ENCODE data around the gene NEU1.
A peak's percentile ranks its signal among the peaks of the same experiment; 100 is the strongest.
"Not testable (repeated sequence)": the region's sequence is repeated elsewhere in the genome, so short reads cannot be mapped to it uniquely, and the experiment has no call there.

Gene NEU1

DNA sequence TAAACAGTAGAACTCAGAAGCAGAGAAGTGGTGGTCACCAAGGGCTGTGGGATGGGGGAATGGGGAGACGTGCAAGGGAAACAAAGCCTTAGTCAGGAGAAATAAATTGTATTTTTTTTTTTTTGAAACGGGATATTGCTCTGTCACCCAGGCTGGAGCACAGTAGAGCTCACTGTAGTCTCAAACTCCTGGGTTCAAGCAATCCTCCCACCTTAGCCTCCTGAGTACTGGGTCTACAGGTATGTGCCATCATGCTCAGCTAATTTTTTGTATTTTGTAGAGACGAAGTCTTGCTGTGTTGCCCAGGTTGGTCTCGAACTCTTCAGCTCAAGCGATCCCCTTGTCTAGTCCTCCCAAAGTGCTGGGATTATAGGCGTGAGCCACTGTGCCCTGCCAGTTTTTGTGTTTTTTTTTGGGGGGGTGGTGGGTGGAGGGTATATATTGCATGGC lies 31.7 kb downstream of the NEU1 start:
- Histone ChIP-seq H3K9me3 (ENCODE audit: control extremely low read depth in 1 of 5, control insufficient read depth in 4 of 5, insufficient read depth in 2 of 5, low read depth in 1 of 5, low read length in 4 of 5) (no peaks in the 10 kb centered on the region), H3K4me1 (ENCODE audit: control extremely low read depth in 1 of 4, control insufficient read depth in 4 of 4, insufficient read depth in 4 of 4, low read length in 3 of 4) (peaks cover 28 to 50% (median 41%) of the 10 kb centered on the region in 4 experiments), H3K27ac (ENCODE audit: insufficient read depth in 1 of 2, low read depth in 1 of 2, low read length in 2 of 2, poor library complexity in 1 of 2, severe bottlenecking in 2 of 2) (peak overlapping the region; percentile 6 to 89), H3K4me3 (ENCODE audit: control insufficient read depth in 1 of 7, extremely low read depth in 1 of 7, insufficient read depth in 4 of 7, low read depth in 2 of 7, low read length in 6 of 7) (peak overlapping the region in 6 of 7 experiments; percentile 68 to 86 (median 80)), H3K27me3 (replicated peaks in 2 of 5; ENCODE audit: control insufficient read depth in 4 of 5, insufficient read depth in 5 of 5, low read length in 4 of 5) (no peaks in the 10 kb centered on the region), H3K36me3 (ENCODE audit: control insufficient read depth in 4 of 4, insufficient read depth in 4 of 4, low read length in 3 of 4) (peaks cover 0 to 1% (median 0%) of the 10 kb centered on the region in 4 experiments)
- ChIA-PET CTCF (interaction anchor here (0.6 to 2.9 kb wide), 27 partner anchors 12 to 282 kb away, joined by 3 to 13 read pairs (median 4); partner anchors contain the start of genes ABHD16A, CLIC1, DDAH2 and VARS1), POLR2A (interaction anchor here (0.6 to 3.3 kb wide), 6 partner anchors 40 to 362 kb away, joined by 4 to 12 read pairs (median 6); partner anchors contain the start of genes DDAH2 and MPIG6B)
- no peak for DNase-seq
- no CpG with 5 or more reads among the region's 6 CpGs for WGBS (ENCODE audit: insufficient coverage)

DNA sequence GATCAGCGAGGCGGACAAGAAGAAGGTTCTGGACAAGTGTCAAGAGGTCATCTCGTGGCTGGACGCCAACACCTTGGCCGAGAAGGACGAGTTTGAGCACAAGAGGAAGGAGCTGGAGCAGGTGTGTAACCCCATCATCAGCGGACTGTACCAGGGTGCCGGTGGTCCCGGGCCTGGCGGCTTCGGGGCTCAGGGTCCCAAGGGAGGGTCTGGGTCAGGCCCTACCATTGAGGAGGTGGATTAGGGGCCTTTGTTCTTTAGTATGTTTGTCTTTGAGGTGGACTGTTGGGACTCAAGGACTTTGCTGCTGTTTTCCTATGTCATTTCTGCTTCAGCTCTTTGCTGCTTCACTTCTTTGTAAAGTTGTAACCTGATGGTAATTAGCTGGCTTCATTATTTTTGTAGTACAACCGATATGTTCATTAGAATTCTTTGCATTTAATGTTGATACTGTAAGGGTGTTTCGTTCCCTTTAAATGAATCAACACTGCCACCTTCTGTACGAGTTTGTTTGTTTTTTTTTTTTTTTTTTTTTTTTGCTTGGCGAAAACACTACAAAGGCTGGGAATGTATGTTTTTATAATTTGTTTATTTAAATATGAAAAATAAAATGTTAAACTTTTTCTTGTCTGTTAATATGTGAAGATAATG lies 32.9 kb downstream of the NEU1 start:
- Histone ChIP-seq H3K4me1 (ENCODE audit: control extremely low read depth in 1 of 4, control insufficient read depth in 4 of 4, insufficient read depth in 4 of 4, low read length in 3 of 4) (peaks cover 28 to 57% (median 40%) of the 10 kb centered on the region in 4 experiments), H3K36me3 (ENCODE audit: control insufficient read depth in 4 of 4, insufficient read depth in 4 of 4, low read length in 3 of 4) (no peaks in the 10 kb centered on the region), H3K27ac (ENCODE audit: insufficient read depth in 1 of 2, low read depth in 1 of 2, low read length in 2 of 2, poor library complexity in 1 of 2, severe bottlenecking in 2 of 2) (peak overlapping the region; percentile 74 to 89), H3K4me3 (ENCODE audit: control insufficient read depth in 1 of 7, extremely low read depth in 1 of 7, insufficient read depth in 4 of 7, low read depth in 2 of 7, low read length in 6 of 7) (peak overlapping the region; percentile 26 to 86 (median 77)), H3K27me3 (replicated peaks in 2 of 5; ENCODE audit: control insufficient read depth in 4 of 5, insufficient read depth in 5 of 5, low read length in 4 of 5) (no peaks in the 10 kb centered on the region), H3K9me3 (ENCODE audit: control extremely low read depth in 1 of 5, control insufficient read depth in 4 of 5, insufficient read depth in 2 of 5, low read depth in 1 of 5, low read length in 4 of 5) (no peaks in the 10 kb centered on the region)
- ChIA-PET CTCF (interaction anchor here (1.0 to 2.1 kb wide), 17 partner anchors 11 to 281 kb away, joined by 3 to 11 read pairs (median 4); partner anchors contain the start of genes LSM2 and VARS1), POLR2A (interaction anchor here (1.0 to 3.3 kb wide), 5 partner anchors 92 to 127 kb away, joined by 3 to 12 read pairs (median 4); partner anchors contain the start of genes ABHD16A and DDAH2)
- DNase-seq = peak; percentile 61 to 80 (median 78)
- 4% methylated on average over 5 of the region's 15 CpGs for WGBS (ENCODE audit: insufficient coverage)

DNA sequence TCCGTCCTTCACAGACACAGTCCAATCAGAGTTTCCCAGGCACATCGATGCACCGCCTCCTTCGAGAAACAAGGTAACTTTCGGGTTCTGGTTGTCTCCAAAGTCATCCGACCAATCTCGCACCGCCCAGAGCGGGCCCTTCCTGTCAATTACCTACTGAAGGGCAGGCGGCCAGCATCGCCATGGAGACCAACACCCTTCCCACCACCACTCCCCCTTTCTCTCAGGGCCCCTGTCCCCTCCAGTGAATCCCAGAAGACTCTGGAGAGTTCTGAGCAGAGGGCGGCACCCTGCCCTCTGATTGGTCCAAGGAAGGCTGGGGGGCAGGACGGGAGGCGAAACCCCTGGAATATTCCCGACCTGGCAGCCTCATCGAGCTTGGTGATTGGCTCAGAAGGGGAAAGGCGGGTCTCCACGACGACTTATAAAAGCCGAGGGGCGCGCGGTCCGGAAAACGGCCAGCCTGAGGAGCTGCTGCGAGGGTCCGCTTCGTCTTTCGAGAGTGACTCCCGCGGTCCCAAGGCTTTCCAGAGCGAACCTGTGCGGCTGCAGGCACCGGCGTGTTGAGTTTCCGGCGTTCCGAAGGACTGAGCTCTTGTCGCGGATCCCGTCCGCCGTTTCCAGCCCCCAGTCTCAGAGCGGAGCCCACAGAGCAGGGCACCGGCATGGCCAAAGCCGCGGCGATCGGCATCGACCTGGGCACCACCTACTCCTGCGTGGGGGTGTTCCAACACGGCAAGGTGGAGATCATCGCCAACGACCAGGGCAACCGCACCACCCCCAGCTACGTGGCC lies 35.1 kb downstream of the NEU1 start, which contains the start of gene HSPA1B:
Gene HSPA1B, plus strand, starts transcription at position 453 of the 794 bp plus-strand sequence. Its CDS starts 213 bp downstream, at position 666.
- 0% methylated on average over 38 of the region's 56 CpGs for WGBS (ENCODE audit: insufficient coverage)
- DNase-seq = peak; percentile 100
- H3K9me3 ChIP-seq (ENCODE audit: control extremely low read depth in 1 of 5, control insufficient read depth in 4 of 5, insufficient read depth in 2 of 5, low read depth in 1 of 5, low read length in 4 of 5) = no peaks in the 10 kb centered on the region
- H3K4me3 ChIP-seq (ENCODE audit: control insufficient read depth in 1 of 7, extremely low read depth in 1 of 7, insufficient read depth in 4 of 7, low read depth in 2 of 7, low read length in 6 of 7) = peak within 1 kb of the TSS; percentile 72 to 94 (median 83)
- peak within 1 kb of the TSS; percentile 88 to 96 for H3K27ac ChIP-seq (ENCODE audit: insufficient read depth in 1 of 2, low read depth in 1 of 2, low read length in 2 of 2, poor library complexity in 1 of 2, severe bottlenecking in 2 of 2)
- H3K4me1 ChIP-seq (ENCODE audit: control extremely low read depth in 1 of 4, control insufficient read depth in 4 of 4, insufficient read depth in 4 of 4, low read length in 3 of 4) = peaks cover 19 to 58% (median 42%) of the 10 kb centered on the region in 4 experiments
- no peaks in the 10 kb centered on the region for H3K27me3 ChIP-seq (replicated peaks in 2 of 5; ENCODE audit: control insufficient read depth in 4 of 5, insufficient read depth in 5 of 5, low read length in 4 of 5)
- ChIA-PET CTCF (interaction anchor here (0.7 to 2.2 kb wide), 8 partner anchors 13 to 276 kb away, joined by 3 to 10 read pairs (median 5); partner anchors contain the start of genes CLIC1, DDAH2 and LSM2), POLR2A (interaction anchor here (0.6 to 1.6 kb wide), 17 partner anchors 10 to 281 kb away, joined by 3 to 9 read pairs (median 5); partner anchors contain the start of genes ATP6V1G2, DDAH2, GPANK1 and HSPA1A)
- H3K36me3 ChIP-seq (ENCODE audit: control insufficient read depth in 4 of 4, insufficient read depth in 4 of 4, low read length in 3 of 4) = no peaks in the 10 kb centered on the region

DNA sequence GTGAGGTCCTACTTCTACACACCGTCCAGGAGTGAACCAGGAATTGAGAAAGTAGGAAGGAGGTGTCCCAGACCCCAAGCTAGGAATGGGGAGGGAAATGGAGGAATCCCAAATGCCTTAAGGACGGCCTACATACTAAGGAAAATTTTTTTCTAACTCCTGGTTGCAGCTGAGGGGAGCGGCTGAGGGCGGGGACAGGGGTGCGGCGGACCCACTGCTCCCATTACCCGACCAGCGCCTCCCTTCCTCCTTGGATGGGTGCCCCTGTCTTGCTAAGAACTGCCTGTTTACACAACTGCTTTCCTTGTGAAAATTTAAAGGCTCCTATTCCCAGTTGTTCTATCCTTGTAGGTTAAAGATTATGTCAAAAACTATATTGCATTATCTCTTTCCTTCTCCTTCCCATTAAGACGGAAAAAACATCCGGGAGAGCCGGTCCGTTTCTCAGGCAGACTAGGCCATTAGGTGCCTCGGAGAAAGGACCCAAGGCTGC lies 35.8 kb downstream of the NEU1 start:
- Histone ChIP-seq H3K9me3 (ENCODE audit: control extremely low read depth in 1 of 5, control insufficient read depth in 4 of 5, insufficient read depth in 2 of 5, low read depth in 1 of 5, low read length in 4 of 5) (no peaks in the 10 kb centered on the region), H3K36me3 (ENCODE audit: control insufficient read depth in 4 of 4, insufficient read depth in 4 of 4, low read length in 3 of 4) (no peaks in the 10 kb centered on the region), H3K27me3 (replicated peaks in 2 of 5; ENCODE audit: control insufficient read depth in 4 of 5, insufficient read depth in 5 of 5, low read length in 4 of 5) (no peaks in the 10 kb centered on the region), H3K27ac (ENCODE audit: insufficient read depth in 1 of 2, low read depth in 1 of 2, low read length in 2 of 2, poor library complexity in 1 of 2, severe bottlenecking in 2 of 2) (peak overlapping the region; percentile 88 to 96), H3K4me3 (ENCODE audit: control insufficient read depth in 1 of 7, extremely low read depth in 1 of 7, insufficient read depth in 4 of 7, low read depth in 2 of 7, low read length in 6 of 7) (peak overlapping the region; percentile 6 to 94 (median 80)), H3K4me1 (ENCODE audit: control extremely low read depth in 1 of 4, control insufficient read depth in 4 of 4, insufficient read depth in 4 of 4, low read length in 3 of 4) (peaks cover 19 to 62% (median 45%) of the 10 kb centered on the region in 4 experiments)
- CTCF ChIA-PET = interaction anchor here (0.8 to 2.2 kb wide), 10 partner anchors 12 to 276 kb away, joined by 3 to 10 read pairs (median 4); partner anchors contain the start of genes CLIC1, DDAH2, LSM2 and VARS1
- POLR2A ChIA-PET = interaction anchor here (0.6 to 1.6 kb wide), 18 partner anchors 11 to 281 kb away, joined by 3 to 9 read pairs (median 5); partner anchors contain the start of genes ATP6V1G2, DDAH2, GPANK1 and HSPA1A
- no peak for DNase-seq
- 0% methylated on average over 7 of the region's 13 CpGs for WGBS (ENCODE audit: insufficient coverage)

DNA sequence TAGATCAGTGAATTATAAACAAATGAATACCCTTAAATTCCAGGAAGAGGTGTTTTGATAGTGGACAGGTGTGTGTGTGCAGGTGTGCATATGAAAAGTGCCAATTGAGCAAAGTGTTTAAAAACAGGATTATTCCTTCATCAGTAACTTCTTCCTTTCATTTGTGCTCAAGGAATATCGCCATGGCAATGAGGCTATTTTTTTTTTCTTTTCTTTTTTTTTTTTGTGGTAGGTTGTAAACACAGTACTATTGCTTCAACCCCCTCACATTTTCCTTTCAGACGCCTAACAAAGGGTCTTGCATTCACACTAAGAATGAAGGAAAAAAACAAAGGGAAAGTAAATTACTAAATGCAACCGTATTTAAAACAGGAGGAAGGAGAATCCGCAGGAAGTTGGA lies 37.1 kb downstream of the NEU1 start:
- CTCF ChIA-PET = interaction anchor here (1.9 kb wide), 1 partner anchor 10 kb away, joined by 5 read pairs; the partner anchor contains the start of genes HSPA1A and HSPA1L
- no peaks in the 10 kb centered on the region for H3K36me3 ChIP-seq (ENCODE audit: control insufficient read depth in 4 of 4, insufficient read depth in 4 of 4, low read length in 3 of 4)
- H3K27ac ChIP-seq (ENCODE audit: insufficient read depth in 1 of 2, low read depth in 1 of 2, low read length in 2 of 2, poor library complexity in 1 of 2, severe bottlenecking in 2 of 2) = peak overlapping the region in 1 of 2 experiments; percentile 96
- WGBS (ENCODE audit: insufficient coverage) = no CpG with 5 or more reads among the region's 4 CpGs
- H3K9me3 ChIP-seq (ENCODE audit: control extremely low read depth in 1 of 5, control insufficient read depth in 4 of 5, insufficient read depth in 2 of 5, low read depth in 1 of 5, low read length in 4 of 5) = no peaks in the 10 kb centered on the region
- no peak overlapping the region for H3K4me3 ChIP-seq (ENCODE audit: control insufficient read depth in 1 of 7, extremely low read depth in 1 of 7, insufficient read depth in 4 of 7, low read depth in 2 of 7, low read length in 6 of 7)
- H3K27me3 ChIP-seq (replicated peaks in 2 of 5; ENCODE audit: control insufficient read depth in 4 of 5, insufficient read depth in 5 of 5, low read length in 4 of 5) = no peaks in the 10 kb centered on the region
- POLR2A ChIA-PET = no interaction called here
- H3K4me1 ChIP-seq (ENCODE audit: control extremely low read depth in 1 of 4, control insufficient read depth in 4 of 4, insufficient read depth in 4 of 4, low read length in 3 of 4) = peaks cover 17 to 62% (median 43%) of the 10 kb centered on the region in 4 experiments
- no peak for DNase-seq

DNA sequence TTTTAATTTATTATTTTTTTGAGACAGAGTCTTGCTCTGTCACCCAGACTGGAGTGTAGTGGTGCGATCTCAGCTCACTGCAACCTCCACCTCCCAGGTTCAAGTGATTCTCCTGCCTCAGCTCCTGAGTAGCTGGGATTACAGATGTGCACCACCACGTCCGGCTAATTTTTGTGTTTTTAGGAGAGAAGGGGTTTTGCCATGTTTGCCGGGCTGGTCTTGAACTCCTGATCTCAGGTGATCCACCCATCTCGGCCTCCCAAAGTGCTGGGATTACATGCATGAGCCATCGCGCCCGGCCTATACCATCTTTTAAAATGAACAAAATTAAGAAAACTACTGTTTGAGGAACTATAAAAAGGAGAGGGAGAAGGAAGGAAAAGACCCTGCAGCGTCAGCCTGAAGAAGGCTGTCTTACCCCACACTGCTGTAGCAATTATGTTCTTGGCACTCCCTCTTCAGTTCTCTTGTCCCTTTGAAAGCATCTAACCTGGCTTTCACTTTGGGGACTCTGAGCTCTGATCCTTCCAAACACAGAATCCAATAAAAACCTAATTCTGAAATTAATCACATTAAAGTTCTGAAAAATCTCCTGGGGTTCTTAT lies 38.9 kb downstream of the NEU1 start:
- CTCF ChIA-PET = interaction anchor here (0.6 to 1.9 kb wide), 5 partner anchors 17 to 94 kb away, joined by 3 to 7 read pairs (median 4); partner anchors contain the start of gene LSM2
- Histone ChIP-seq H3K4me1 (ENCODE audit: control extremely low read depth in 1 of 4, control insufficient read depth in 4 of 4, insufficient read depth in 4 of 4, low read length in 3 of 4) (peaks cover 23 to 60% (median 49%) of the 10 kb centered on the region in 4 experiments), H3K27ac (ENCODE audit: insufficient read depth in 1 of 2, low read depth in 1 of 2, low read length in 2 of 2, poor library complexity in 1 of 2, severe bottlenecking in 2 of 2) (peak overlapping the region in 1 of 2 experiments; percentile 94), H3K4me3 (ENCODE audit: control insufficient read depth in 1 of 7, extremely low read depth in 1 of 7, insufficient read depth in 4 of 7, low read depth in 2 of 7, low read length in 6 of 7) (peak overlapping the region in 4 of 7 experiments; percentile 19 to 41 (median 36))
- WGBS (ENCODE audit: insufficient coverage) = 100% methylated on average over 1 of the region's 9 CpGs
- not testable (repeated sequence) for H3K36me3 ChIP-seq (ENCODE audit: control insufficient read depth in 4 of 4, insufficient read depth in 4 of 4, low read length in 3 of 4); H3K9me3 ChIP-seq (ENCODE audit: control extremely low read depth in 1 of 5, control insufficient read depth in 4 of 5, insufficient read depth in 2 of 5, low read depth in 1 of 5, low read length in 4 of 5); H3K27me3 ChIP-seq (replicated peaks in 2 of 5; ENCODE audit: control insufficient read depth in 4 of 5, insufficient read depth in 5 of 5, low read length in 4 of 5)
- DNase-seq = peak in 1 of 3 donors; percentile 31
- POLR2A ChIA-PET = interaction anchor here (0.9 kb wide), 1 partner anchor 113 kb away, joined by 4 read pairs; no protein-coding TSS in a partner anchor

Measured in common myeloid progenitor, CD34-positive (primary cell).